Common myeloid progenitor, CD34-positive (primary cell): ENCODE data around the gene TMEM60.
A peak's percentile ranks its signal among the peaks of the same experiment; 100 is the strongest.

Experiments used
- CTCF ChIA-PET: fragments of 350-600 bp; sonication (Branson Sonifier 250); formaldehyde crosslinking; loops from one replicate; lab custom pipeline; 2021; ENCODE audit warnings: antibody characterized with exemption; lab: Charles Lee
- POLR2A ChIA-PET: fragments of 350-600 bp; sonication (Branson Sonifier 250); formaldehyde crosslinking; loops from one replicate; lab custom pipeline; 2021; ENCODE audit warnings: antibody characterized with exemption; lab: Charles Lee
- DNase-seq, 3 donors: peaks; one replicate each; pipeline versions ENCODE4 v3.0.0 to v3.0.0-alpha.2; 2013
- H3K27ac ChIP-seq, 2 experiments: 1 replicate in 1 of 2; 2 replicates in 1 of 2; pipeline ENCODE4 v1.7.0; 2013; ENCODE audit warnings: inconsistent platforms in 2 of 2, low read length in 2 of 2, mild to moderate bottlenecking in 2 of 2, low read depth in 1 of 2, moderate library complexity in 1 of 2; ENCODE audit not compliant: severe bottlenecking in 2 of 2, insufficient read depth in 1 of 2, poor library complexity in 1 of 2
- H3K27me3 ChIP-seq, 5 experiments: replicated peaks in 2 of 5; 1 replicate in 3 of 5; 2 replicates in 2 of 5; pipeline versions ENCODE4 v1.6.1 to v1.7.0; 2013; ENCODE audit warnings: low read length in 4 of 5, mild to moderate bottlenecking in 2 of 5, moderate library complexity in 2 of 5, inconsistent platforms in 1 of 5; ENCODE audit not compliant: insufficient read depth in 5 of 5, control insufficient read depth in 4 of 5
- H3K36me3 ChIP-seq, 4 experiments: 1 replicate in 2 of 4; 2 replicates in 2 of 4; pipeline versions ENCODE4 v1.6.1 to v1.7.0; 2013; ENCODE audit warnings: low read length in 3 of 4, control low read depth in 1 of 4, mild to moderate bottlenecking in 1 of 4; ENCODE audit not compliant: control insufficient read depth in 4 of 4, insufficient read depth in 4 of 4
- H3K4me1 ChIP-seq, 4 experiments: 1 replicate in 3 of 4; 2 replicates in 1 of 4; pipeline versions ENCODE4 v1.6.1 to v1.7.1; 2013; ENCODE audit warnings: low read length in 3 of 4, mild to moderate bottlenecking in 3 of 4, control low read depth in 1 of 4, inconsistent platforms in 1 of 4, moderate library complexity in 1 of 4; ENCODE audit not compliant: control insufficient read depth in 4 of 4, insufficient read depth in 4 of 4; ENCODE audit errors: control extremely low read depth in 1 of 4
- H3K4me3 ChIP-seq, 7 experiments: 1 replicate in 4 of 7; 2 replicates in 3 of 7; pipeline versions ENCODE4 v1.5.1 to v1.7.0; 2013; ENCODE audit warnings: mild to moderate bottlenecking in 7 of 7, low read length in 6 of 7, moderate library complexity in 6 of 7, inconsistent platforms in 2 of 7, low read depth in 2 of 7, control low read depth in 1 of 7; ENCODE audit not compliant: insufficient read depth in 4 of 7, control insufficient read depth in 1 of 7; ENCODE audit errors: extremely low read depth in 1 of 7
- H3K9me3 ChIP-seq, 5 experiments: 1 replicate in 4 of 5; 2 replicates in 1 of 5; pipeline versions ENCODE4 v1.6.1 to v1.7.1; 2013; ENCODE audit warnings: low read length in 4 of 5, mild to moderate bottlenecking in 2 of 5, inconsistent platforms in 1 of 5, low read depth in 1 of 5, moderate library complexity in 1 of 5; ENCODE audit not compliant: control insufficient read depth in 4 of 5, insufficient read depth in 2 of 5; ENCODE audit errors: control extremely low read depth in 1 of 5
- WGBS: methylation state at CpG from one replicate; pipeline ENCODE4 v1.1.5; 2013; ENCODE audit not compliant: insufficient coverage; 5-methylcytosine and 5-hydroxymethylcytosine counted together

Gene TMEM60

GRCh38 chr7:77826300-77826699 is 28.1 kb upstream of the TMEM60 start:
- ChIA-PET CTCF (no interaction called here), POLR2A (no interaction called here)
- DNase-seq = no peak
- H3K36me3 ChIP-seq = peaks cover 0 to 6% (median 2%) of the 10 kb centered on the region in 4 experiments
- H3K27ac ChIP-seq = no peak overlapping the region
- no peak overlapping the region for H3K4me3 ChIP-seq
- H3K27me3 ChIP-seq = no peaks in the 10 kb centered on the region
- WGBS = no CpG with 5 or more reads among the region's 2 CpGs
- peaks cover 0 to 36% (median 7%) of the 10 kb centered on the region in 4 experiments for H3K4me1 ChIP-seq
- H3K9me3 ChIP-seq = peaks cover 0 to 25% (median 16%) of the 10 kb centered on the region in 5 experiments

- Histone ChIP-seq H3K4me1 (peaks cover 0 to 25% (median 5%) of the 10 kb centered on the region in 4 experiments), H3K9me3 (peaks cover 3 to 34% (median 25%) of the 10 kb centered on the region in 5 experiments), H3K36me3 (peaks cover 0 to 10% (median 2%) of the 10 kb centered on the region in 4 experiments), H3K27ac (no peak overlapping the region), H3K27me3 (no peaks in the 10 kb centered on the region), H3K4me3 (peak overlapping the region in 1 of 7 experiments; percentile 19)
- WGBS = 100% methylated on average over 2 of the region's 3 CpGs
- no peak for DNase-seq
- POLR2A ChIA-PET = no interaction called here
- CTCF ChIA-PET = interaction anchor here (0.7 kb wide), 1 partner anchor 183 kb away, joined by 3 read pairs; no protein-coding TSS in a partner anchor
Measured at GRCh38 chr7:77825131-77825530, 26.9 kb upstream of the TMEM60 start.

GRCh38 chr7:77824636-77825035 is 26.4 kb upstream of the TMEM60 start:
- H3K27me3 ChIP-seq = no peaks in the 10 kb centered on the region
- no peak overlapping the region for H3K27ac ChIP-seq
- H3K9me3 ChIP-seq = peaks cover 3 to 36% (median 28%) of the 10 kb centered on the region in 5 experiments
- 100% methylated on average over 1 of the region's 5 CpGs for WGBS
- H3K4me3 ChIP-seq = no peak overlapping the region
- DNase-seq = no peak
- CTCF ChIA-PET = interaction anchor here (0.7 kb wide), 1 partner anchor 182 kb away, joined by 3 read pairs; no protein-coding TSS in a partner anchor
- peaks cover 0 to 12% (median 2%) of the 10 kb centered on the region in 4 experiments for H3K36me3 ChIP-seq
- peaks cover 0 to 23% (median 5%) of the 10 kb centered on the region in 4 experiments for H3K4me1 ChIP-seq
- POLR2A ChIA-PET = no interaction called here

GRCh38 chr7:77823787-77824186 is 25.6 kb upstream of the TMEM60 start:
- Histone ChIP-seq H3K36me3 (peaks cover 0 to 12% (median 2%) of the 10 kb centered on the region in 4 experiments), H3K4me3 (peak overlapping the region in 2 of 7 experiments; percentile 17 to 33), H3K9me3 (peaks cover 5 to 38% (median 28%) of the 10 kb centered on the region in 5 experiments), H3K27ac (peak overlapping the region in 1 of 2 experiments; percentile 16), H3K4me1 (peaks cover 0 to 19% (median 5%) of the 10 kb centered on the region in 4 experiments), H3K27me3 (no peaks in the 10 kb centered on the region)
- CTCF ChIA-PET = interaction anchor here (0.7 kb wide), 1 partner anchor 26 kb away, joined by 3 read pairs; the partner anchor contains the start of gene TMEM60
- DNase-seq = no peak
- POLR2A ChIA-PET = no interaction called here
- WGBS = 100% methylated on average over 1 of the region's 2 CpGs

GRCh38 chr7:77822269-77822668 is 24.0 kb upstream of the TMEM60 start:
- POLR2A ChIA-PET = no interaction called here
- peaks cover 0 to 8% (median 0%) of the 10 kb centered on the region in 4 experiments for H3K4me1 ChIP-seq
- no peaks in the 10 kb centered on the region for H3K27me3 ChIP-seq
- H3K36me3 ChIP-seq = peaks cover 0 to 17% (median 5%) of the 10 kb centered on the region in 4 experiments
- no peak overlapping the region for H3K4me3 ChIP-seq
- 67% methylated on average over 1 of the region's 1 CpG for WGBS
- peaks cover 6 to 45% (median 32%) of the 10 kb centered on the region in 5 experiments for H3K9me3 ChIP-seq
- CTCF ChIA-PET = interaction anchor here (0.6 to 1.7 kb wide), 3 partner anchors 10 to 122 kb away, joined by 3 to 5 read pairs (median 3); no protein-coding TSS in a partner anchor
- no peak for DNase-seq
- H3K27ac ChIP-seq = no peak overlapping the region

GRCh38 chr7:77820967-77821366 is 22.7 kb upstream of the TMEM60 start:
- CTCF ChIA-PET = no interaction called here
- Histone ChIP-seq H3K9me3 (peaks cover 6 to 47% (median 28%) of the 10 kb centered on the region in 5 experiments), H3K4me3 (no peak overlapping the region)

GRCh38 chr7:77819021-77819420 is 20.8 kb upstream of the TMEM60 start:
- Histone ChIP-seq H3K4me1 (peaks cover 0 to 6% (median 0%) of the 10 kb centered on the region in 4 experiments), H3K4me3 (no peak overlapping the region), H3K27me3 (no peaks in the 10 kb centered on the region), H3K36me3 (peaks cover 2 to 33% (median 6%) of the 10 kb centered on the region in 4 experiments), H3K27ac (no peak overlapping the region), H3K9me3 (peaks cover 6 to 47% (median 26%) of the 10 kb centered on the region in 5 experiments)
- no peak for DNase-seq
- ChIA-PET CTCF (no interaction called here), POLR2A (no interaction called here)

More at GRCh38 chr7:77820967-77821366, 22.7 kb upstream of the TMEM60 start:
- peaks cover 2 to 30% (median 6%) of the 10 kb centered on the region in 4 experiments for H3K36me3 ChIP-seq
- H3K27me3 ChIP-seq = no peaks in the 10 kb centered on the region
- no peak overlapping the region for H3K27ac ChIP-seq
- 100% methylated on average over 1 of the region's 2 CpGs for WGBS
- peak in 2 of 3 donors; percentile 31 to 39 for DNase-seq
- POLR2A ChIA-PET = no interaction called here
- H3K4me1 ChIP-seq = peaks cover 0 to 8% (median 0%) of the 10 kb centered on the region in 4 experiments
